A673 (cell line): ENCODE results near the gene OR1I1. TPM values are rescaled to one million over a fixed set of nuclear protein-coding genes. Genes with fewer than 3 reads are reported as not detected.

Source experiments
- BruUV-seq: library from RNA; stranded (reverse); fragments of 400-500 nt; replicated peaks from 2 replicates; lab custom pipeline; 2021; lab: Mats Ljungman, UMichigan
- CTCF ChIA-PET: fragments of 300-600 bp; sonication (Branson Sonifier 250); formaldehyde crosslinking; loops from one replicate; lab custom pipeline; 2022; ENCODE audit warnings: antibody characterized with exemption; lab: Charles Lee
- POLR2A ChIA-PET: fragments of 300-600 bp; sonication (Branson Sonifier 250); formaldehyde crosslinking; loops from one replicate; lab custom pipeline; 2022; ENCODE audit warnings: antibody characterized with exemption; ENCODE audit not compliant: low non-redundant PET; lab: Charles Lee
- DNase-seq: peaks from one replicate; pipeline ENCODE4 v3.0.0-alpha.2; 2015; ENCODE audit warnings: low spot score
- H3K27ac ChIP-seq: fragments of 200-600 bp; sonication (generic); 2 replicates; pipeline ENCODE4 v1.5.1; 2016; ENCODE audit warnings: mixed run types, low read depth, mild to moderate bottlenecking, mixed read lengths, antibody characterized with exemption, low read length; ENCODE audit not compliant: poor library complexity, severe bottlenecking
- H3K27me3 ChIP-seq: fragments of 200-600 bp; sonication (generic); replicated peaks from 2 replicates; pipeline ENCODE4 v1.6.1; 2017; ENCODE audit warnings: mixed run types, low read depth, mild to moderate bottlenecking, mixed read lengths, antibody characterized with exemption, low read length; ENCODE audit not compliant: insufficient read depth, poor library complexity
- H3K36me3 ChIP-seq: fragments of 200-600 bp; sonication (generic); 2 replicates; pipeline ENCODE4 v1.6.1; 2016; ENCODE audit warnings: mixed run types, mild to moderate bottlenecking, mixed read lengths, antibody characterized with exemption, low read length; ENCODE audit not compliant: insufficient read depth, poor library complexity, severe bottlenecking
- H3K4me1 ChIP-seq: fragments of 200-600 bp; sonication (generic); 2 replicates; pipeline ENCODE4 v1.6.1; 2017; ENCODE audit warnings: mixed run types, mild to moderate bottlenecking, mixed read lengths, antibody characterized with exemption, low read length; ENCODE audit not compliant: insufficient read depth, poor library complexity, severe bottlenecking
- H3K4me3 ChIP-seq: fragments of 200-600 bp; sonication (generic); 2 replicates; pipeline ENCODE4 v1.5.1; 2016; ENCODE audit warnings: low read depth, mixed run types, mild to moderate bottlenecking, mixed read lengths, low read length; ENCODE audit not compliant: poor library complexity, severe bottlenecking
- H3K9me3 ChIP-seq: fragments of 200-600 bp; sonication (generic); 2 replicates; pipeline ENCODE4 v1.6.1; 2016; ENCODE audit warnings: mixed run types, low read depth, mild to moderate bottlenecking, mixed read lengths, antibody characterized with exemption, low read length; ENCODE audit not compliant: poor library complexity, severe bottlenecking
- EZH2 ChIP-seq: fragments of 200-600 bp; sonication (generic); IDR thresholded peaks from 2 replicates; pipeline ENCODE4 v1.6.1; 2017; ENCODE audit warnings: borderline replicate concordance, low read depth, mild to moderate bottlenecking, mixed read lengths, antibody characterized with exemption, low read length; ENCODE audit not compliant: poor library complexity, severe bottlenecking
- intact Hi-C: fragments of 100-400 bp; cut with micrococcal nuclease; formaldehyde crosslinking; loops from one replicate; pipeline ENCODE4 v1.10.0; 2022; ENCODE audit not compliant: unreplicated experiment
- total RNA-seq: library from RNA; stranded (reverse); gene quantifications from 2 replicates; pipeline ENCODE4 v1.2.3, GENCODE V29; 2021
- TF ChIP-seq, protein P1 (sequence below): fragments of 300-800, 200-600 bp; sonication (generic); conservative IDR thresholded peaks from 2 replicates; pipeline ENCODE4 v1.5.1; 2017; ENCODE audit warnings: low read depth, mild to moderate bottlenecking, antibody characterized with exemption, low read length, moderate library complexity, mixed read lengths

OR1I1 gene
- total RNA-seq, 1 experiment from 2014 or later = not detected

- no TSS peak for BruUV-seq
- no peak overlapping the region for H3K27ac ChIP-seq
- no peaks in the 10 kb centered on the region for H3K36me3 ChIP-seq
- no peaks in the 10 kb centered on the region for H3K9me3 ChIP-seq
- H3K4me1 ChIP-seq = no peaks in the 10 kb centered on the region
- DNase-seq = no peak
- POLR2A ChIA-PET = no interaction called here
- CTCF ChIA-PET = no interaction called here
- intact Hi-C loops = no loop called here
- H3K27me3 ChIP-seq = peaks cover 31% of the 10 kb centered on the region
- no peak overlapping the region for H3K4me3 ChIP-seq
- no peak for TF ChIP-seq EZH2
- TF ChIP-seq, protein P1, sequence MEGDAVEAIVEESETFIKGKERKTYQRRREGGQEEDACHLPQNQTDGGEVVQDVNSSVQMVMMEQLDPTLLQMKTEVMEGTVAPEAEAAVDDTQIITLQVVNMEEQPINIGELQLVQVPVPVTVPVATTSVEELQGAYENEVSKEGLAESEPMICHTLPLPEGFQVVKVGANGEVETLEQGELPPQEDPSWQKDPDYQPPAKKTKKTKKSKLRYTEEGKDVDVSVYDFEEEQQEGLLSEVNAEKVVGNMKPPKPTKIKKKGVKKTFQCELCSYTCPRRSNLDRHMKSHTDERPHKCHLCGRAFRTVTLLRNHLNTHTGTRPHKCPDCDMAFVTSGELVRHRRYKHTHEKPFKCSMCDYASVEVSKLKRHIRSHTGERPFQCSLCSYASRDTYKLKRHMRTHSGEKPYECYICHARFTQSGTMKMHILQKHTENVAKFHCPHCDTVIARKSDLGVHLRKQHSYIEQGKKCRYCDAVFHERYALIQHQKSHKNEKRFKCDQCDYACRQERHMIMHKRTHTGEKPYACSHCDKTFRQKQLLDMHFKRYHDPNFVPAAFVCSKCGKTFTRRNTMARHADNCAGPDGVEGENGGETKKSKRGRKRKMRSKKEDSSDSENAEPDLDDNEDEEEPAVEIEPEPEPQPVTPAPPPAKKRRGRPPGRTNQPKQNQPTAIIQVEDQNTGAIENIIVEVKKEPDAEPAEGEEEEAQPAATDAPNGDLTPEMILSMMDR = no peak
Measured at GRCh38 chr19:15087182-15087581, 5.2 kb downstream of the OR1I1 start.

GRCh38 chr19:15091918-15092753, 10.1 kb downstream of the OR1I1 start:
- no peaks in the 10 kb centered on the region for H3K36me3 ChIP-seq
- ChIA-PET CTCF (interaction anchor here (0.5 to 1.8 kb wide), 23 partner anchors 9 to 934 kb away, joined by 3 to 30 read pairs (median 6); partner anchors contain the start of gene CASP14), POLR2A (interaction anchor here (0.8 kb wide), 1 partner anchor 304 kb away, joined by 4 read pairs; no protein-coding TSS in a partner anchor)
- intact Hi-C loops = loop anchor here (5.0 to 10.0 kb wide), 3 partner anchors 60 to 465 kb away; no protein-coding TSS in a partner anchor
- no peak for TF ChIP-seq EZH2
- TF ChIP-seq, protein P1 = peak; percentile 78
- DNase-seq = peak; percentile 81
- H3K27ac ChIP-seq = no peak overlapping the region
- H3K4me1 ChIP-seq = no peaks in the 10 kb centered on the region
- no peak overlapping the region for H3K4me3 ChIP-seq
- BruUV-seq = no TSS peak
- H3K9me3 ChIP-seq = no peaks in the 10 kb centered on the region
- H3K27me3 ChIP-seq = peaks cover 9% of the 10 kb centered on the region

GRCh38 chr19:15093001-15093400, 11.0 kb downstream of the OR1I1 start:
- H3K36me3 ChIP-seq = no peaks in the 10 kb centered on the region
- intact Hi-C loops = loop anchor here (5.0 to 10.0 kb wide), 3 partner anchors 59 to 464 kb away; no protein-coding TSS in a partner anchor
- H3K27ac ChIP-seq = no peak overlapping the region
- DNase-seq = no peak
- H3K4me3 ChIP-seq = no peak overlapping the region
- POLR2A ChIA-PET = no interaction called here
- H3K4me1 ChIP-seq = no peaks in the 10 kb centered on the region
- CTCF ChIA-PET = interaction anchor here (1.1 to 1.8 kb wide), 2 partner anchors 9 to 463 kb away, joined by 3 to 30 read pairs; no protein-coding TSS in a partner anchor
- TF ChIP-seq, protein P1 = no peak
- TF ChIP-seq EZH2 = no peak
- peaks cover 2% of the 10 kb centered on the region for H3K27me3 ChIP-seq
- no peaks in the 10 kb centered on the region for H3K9me3 ChIP-seq
- BruUV-seq = no TSS peak
